Dedifferentiated amniotic fluid mesenchymal stem cell (primary cell): ENCODE measurements around the gene LCE1A.

Experiments
- DNase-seq: peaks from one replicate; pipeline ENCODE4 v3.0.0-alpha.2; 2016; ENCODE audit errors: extremely low spot score

The LCE1A gene, protein sequence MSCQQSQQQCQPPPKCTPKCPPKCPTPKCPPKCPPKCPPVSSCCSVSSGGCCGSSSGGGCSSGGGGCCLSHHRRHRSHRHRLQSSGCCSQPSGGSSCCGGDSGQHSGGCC

DNA sequence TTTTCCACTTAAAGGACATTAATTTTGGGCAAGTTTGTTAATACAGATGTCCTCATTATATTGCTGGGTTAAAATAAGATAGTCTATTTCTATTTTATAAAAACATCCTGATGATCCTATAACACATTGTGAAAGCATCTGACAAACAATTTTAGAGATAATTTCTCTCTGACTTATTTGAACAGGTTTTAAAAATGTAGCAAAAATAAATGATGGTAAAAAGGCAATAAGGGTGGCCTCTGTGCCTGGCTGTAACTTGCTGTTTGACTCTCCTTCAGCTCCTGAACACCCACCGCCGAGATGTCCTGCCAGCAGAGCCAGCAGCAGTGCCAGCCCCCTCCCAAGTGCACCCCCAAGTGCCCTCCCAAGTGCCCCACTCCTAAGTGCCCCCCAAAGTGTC is at the start of gene LCE1A:
Gene LCE1A (plus strand): TSS at position 301 of the 400 bp plus-strand sequence. CDS start 0 bp downstream, at position 301.
- DNase-seq = no peak

DNA sequence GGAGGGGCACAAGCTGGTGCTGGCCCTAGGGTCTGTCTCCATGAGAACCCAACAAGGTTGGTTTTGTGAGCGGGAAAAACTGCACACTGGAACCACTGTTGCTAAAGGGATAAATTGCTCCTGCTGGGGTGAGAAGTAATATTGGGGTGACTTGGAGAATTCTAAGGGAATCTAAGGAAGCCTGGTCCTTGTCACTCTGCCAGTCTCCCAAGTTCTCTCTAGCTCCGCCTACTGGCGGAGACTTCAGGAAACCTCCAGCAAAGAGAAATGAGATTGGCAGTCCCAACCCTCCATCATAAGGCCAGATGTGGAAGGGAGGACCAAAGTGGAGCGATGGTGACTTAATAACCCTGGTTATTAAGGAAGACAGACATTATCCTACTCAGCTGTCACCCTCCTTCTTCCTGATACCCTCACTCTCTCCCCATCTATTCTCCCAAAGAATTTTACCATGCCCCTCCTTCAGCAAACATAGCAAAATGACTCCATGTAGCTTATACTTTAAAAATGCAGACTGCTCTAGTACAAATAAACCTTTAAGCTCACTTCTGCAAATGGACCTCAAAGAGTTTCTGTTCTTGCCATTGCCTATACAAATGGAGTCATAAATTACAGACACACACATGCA is 49.6 kb upstream of the LCE1A start:
- no peak for DNase-seq

DNA sequence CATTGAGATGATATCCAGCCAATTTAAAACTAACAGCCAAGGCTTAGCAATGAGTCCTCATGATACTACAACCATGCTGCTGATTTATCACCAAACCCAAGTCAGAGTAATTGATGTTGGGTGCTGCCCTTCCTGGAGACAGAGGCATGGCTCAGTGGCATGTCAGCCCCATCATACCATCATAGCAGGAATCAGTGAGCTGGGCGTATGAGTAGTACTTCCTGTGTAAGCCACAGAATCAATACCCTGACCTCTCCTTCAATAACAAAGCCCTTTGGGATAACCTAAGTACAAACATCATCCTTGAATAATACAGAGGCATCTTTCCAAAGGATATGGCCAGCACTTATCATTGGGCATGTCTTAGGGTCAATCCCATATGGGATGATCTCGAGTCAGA is 44.2 kb upstream of the LCE1A start:
- DNase-seq = no peak

DNA sequence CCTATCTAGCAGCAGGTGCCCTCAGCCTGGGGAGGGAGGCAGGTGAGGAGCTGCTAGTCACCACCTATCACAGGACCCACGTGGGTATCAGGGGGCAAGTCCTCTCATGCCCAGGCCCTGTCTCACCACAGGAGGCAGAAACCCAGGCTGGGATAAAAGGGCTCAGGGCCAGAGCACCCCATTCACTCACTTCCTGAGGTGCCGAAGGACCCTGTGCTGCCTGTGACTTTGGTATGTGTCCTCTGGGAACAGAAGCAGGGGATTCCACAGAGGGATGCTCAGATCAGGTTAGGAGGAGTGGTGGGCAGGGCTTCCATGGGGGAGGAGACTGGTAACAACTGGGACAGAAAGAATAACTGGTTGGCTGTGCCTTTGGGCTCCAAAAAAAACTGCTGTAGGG is 41.2 kb upstream of the LCE1A start, which contains the start of gene LCE1E:
Gene LCE1E (plus strand): TSS at position 181 of the 400 bp plus-strand sequence. CDS start 1,043 bp downstream, outside the sequence.
- DNase-seq = no peak

DNA sequence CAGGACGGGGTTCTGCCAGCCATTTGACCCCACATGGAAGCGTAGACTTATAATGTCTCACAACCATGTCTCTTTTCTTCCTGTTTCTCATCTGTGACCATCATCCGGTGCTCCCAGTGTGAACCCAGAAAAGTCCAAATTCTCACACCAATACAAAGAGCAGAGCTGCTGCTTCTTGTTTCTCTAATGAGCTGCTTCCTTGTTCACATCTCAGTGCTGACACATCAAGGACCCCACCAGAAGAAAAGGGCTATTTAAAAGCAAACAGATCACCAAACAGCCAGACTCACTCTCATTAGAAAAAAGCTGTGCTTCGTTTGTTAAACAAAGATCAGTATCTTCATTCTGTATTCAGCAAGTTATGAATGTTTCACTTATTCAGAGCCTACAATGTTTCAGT is 31.6 kb upstream of the LCE1A start:
- DNase-seq = no peak

DNA sequence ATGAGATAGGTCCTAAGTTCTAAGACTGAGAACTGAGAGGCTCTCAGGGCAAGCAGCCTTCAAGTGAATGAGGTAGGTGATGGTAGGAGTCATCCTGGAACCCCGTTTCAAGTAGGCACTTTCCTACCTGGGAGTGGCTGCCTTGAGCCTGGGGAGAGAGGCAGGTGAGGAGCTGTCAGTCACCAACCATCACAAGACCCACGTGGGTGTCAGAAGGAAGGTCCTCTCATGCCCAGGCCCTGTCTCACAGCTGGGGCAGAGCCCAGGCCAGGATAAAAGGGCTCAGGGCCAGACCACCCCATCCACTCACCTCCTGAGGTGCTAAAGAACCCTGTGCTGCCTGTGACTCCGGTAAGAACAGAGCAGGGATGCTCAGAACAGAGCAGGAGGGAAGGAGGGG is 30.9 kb upstream of the LCE1A start, which contains the start of gene LCE1D:
Gene LCE1D (plus strand): TSS at position 301 of the 400 bp plus-strand sequence. CDS start 1,074 bp downstream, outside the sequence.
- no peak for DNase-seq

DNA sequence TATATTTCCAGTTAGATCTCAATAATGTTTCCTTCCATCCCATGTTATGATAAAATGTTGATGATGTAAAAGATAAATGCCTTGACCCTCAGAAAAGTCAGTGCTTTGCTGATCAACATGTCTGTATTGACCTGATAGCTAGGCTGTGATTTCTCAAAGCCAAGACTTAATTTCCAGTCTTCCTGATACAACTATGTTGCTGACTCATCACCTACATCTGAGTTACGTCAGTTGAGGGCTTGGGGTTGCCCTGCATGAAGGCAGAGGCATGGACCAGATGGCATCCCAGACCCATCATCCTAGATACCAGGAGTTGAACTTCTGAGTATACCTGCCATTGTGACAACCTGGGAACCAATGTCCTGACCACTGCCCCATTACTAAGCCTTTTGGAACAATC is 25.9 kb upstream of the LCE1A start:
- DNase-seq = no peak

GRCh38 chr1:152806576-152806975 is 20.7 kb upstream of the LCE1A start, which contains the start of gene LCE1C:
LCE1C (minus strand) TSS chr1:152806651; CDS start chr1:152805478, 1,173 bp downstream.
- DNase-seq = no peak

GRCh38 chr1:152811050-152811449 is 16.2 kb upstream of the LCE1A start:
- no peak for DNase-seq

GRCh38 chr1:152811671-152812070 is 15.6 kb upstream of the LCE1A start, which contains the start of gene LCE1B:
LCE1B (plus strand) TSS chr1:152811971; CDS start chr1:152812447, 476 bp downstream.
- DNase-seq = no peak

DNA sequence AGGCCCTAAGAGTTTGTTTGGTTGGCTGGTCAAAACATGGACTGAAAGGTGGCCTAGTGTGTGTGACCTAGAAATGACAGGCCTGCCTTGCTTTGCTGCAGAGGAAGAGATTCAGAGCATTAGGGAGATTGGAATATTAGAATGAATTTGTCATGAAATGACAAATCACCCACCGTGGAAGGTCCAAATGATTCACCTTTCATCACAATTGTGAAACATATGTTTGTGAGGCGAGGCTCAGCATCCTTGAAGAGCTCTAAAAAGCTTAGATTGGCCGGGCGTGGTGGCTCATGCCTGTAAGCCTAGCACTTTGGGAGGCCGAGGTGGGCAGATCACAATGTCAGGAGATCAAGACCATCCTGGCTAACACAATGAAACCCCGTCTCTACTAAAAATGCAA is 10.0 kb upstream of the LCE1A start:
- no peak for DNase-seq

- DNase-seq = no peak
Measured at GRCh38 chr1:152823294-152823693, 4.0 kb upstream of the LCE1A start.

GRCh38 chr1:152824964-152825363 is 2.3 kb upstream of the LCE1A start:
- DNase-seq = no peak

DNA sequence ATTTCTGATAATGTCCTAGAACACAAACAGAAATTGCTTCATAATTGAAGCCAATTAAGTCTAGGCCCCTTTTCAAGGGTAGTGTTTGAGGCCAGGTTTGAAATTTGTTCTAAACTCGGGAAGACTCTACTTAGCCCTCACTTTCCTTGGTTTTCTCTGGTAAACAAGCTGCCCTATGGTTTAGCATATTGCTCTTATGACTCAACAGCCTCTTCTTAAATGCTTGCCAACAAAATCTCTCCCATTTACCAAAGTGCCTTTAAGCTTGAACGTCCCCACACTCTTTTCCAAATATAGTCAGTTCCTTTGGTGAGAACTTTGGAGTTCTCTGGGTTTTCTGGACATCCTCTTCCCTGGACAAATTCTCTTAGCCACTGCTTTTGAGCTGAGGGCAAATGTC is 9.6 kb downstream of the LCE1A start:
- no peak for DNase-seq

GRCh38 chr1:152842556-152842955 is 15.3 kb downstream of the LCE1A start, which contains the start of gene LCE6A:
LCE6A (plus strand) TSS chr1:152842856; CDS start chr1:152843521, 665 bp downstream.
- no peak for DNase-seq

- DNase-seq = no peak
Measured at GRCh38 chr1:152855661-152856060, 28.4 kb downstream of the LCE1A start.

GRCh38 chr1:152858062-152858461 is 30.8 kb downstream of the LCE1A start:
- no peak for DNase-seq

DNA sequence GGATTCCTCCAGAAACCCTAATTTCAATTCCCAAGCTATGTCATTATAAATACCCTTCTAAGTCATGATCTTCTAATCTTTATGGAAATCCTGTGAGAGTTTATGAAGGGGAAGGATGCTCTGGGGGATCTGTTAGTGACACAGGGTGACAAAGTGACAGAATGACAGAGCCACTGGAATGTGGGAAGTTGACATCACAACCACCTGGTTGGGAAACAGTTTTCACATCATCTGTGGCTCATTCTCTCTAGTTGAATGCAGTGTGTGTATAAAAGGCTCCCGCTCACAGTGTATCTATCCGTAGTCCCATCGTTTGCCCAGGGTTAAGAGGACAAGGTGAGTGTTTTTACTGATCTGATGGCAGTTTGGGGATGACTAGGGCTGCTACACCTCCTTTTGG is 32.4 kb downstream of the LCE1A start, which contains the start of gene LCE7A:
Gene LCE7A (plus strand): TSS at position 301 of the 400 bp plus-strand sequence. CDS start 702 bp downstream, outside the sequence.
- no peak for DNase-seq

DNA sequence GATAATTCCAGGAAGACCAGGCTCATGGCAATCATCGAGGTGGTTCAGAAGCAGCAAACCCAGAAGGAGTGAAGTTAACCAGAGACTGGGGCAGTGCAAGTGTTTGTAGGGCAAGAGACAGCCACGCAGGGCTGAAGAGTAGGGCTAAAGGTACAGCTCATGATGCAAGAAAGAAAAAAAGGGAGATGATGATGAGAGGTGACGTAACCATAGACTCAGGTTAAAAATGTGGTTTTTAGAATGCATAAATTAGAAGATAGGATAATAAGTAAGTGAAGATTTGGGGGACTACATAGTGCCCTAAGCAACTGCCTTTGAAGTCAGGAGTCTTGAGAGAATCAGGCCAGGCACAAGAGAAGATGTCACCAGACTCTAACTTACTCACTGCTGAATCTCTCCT is 32.9 kb downstream of the LCE1A start:
- no peak for DNase-seq

- no peak for DNase-seq
Measured at GRCh38 chr1:152861374-152861773, 34.1 kb downstream of the LCE1A start.

GRCh38 chr1:152864443-152864842 is 37.2 kb downstream of the LCE1A start:
- no peak for DNase-seq

DNA sequence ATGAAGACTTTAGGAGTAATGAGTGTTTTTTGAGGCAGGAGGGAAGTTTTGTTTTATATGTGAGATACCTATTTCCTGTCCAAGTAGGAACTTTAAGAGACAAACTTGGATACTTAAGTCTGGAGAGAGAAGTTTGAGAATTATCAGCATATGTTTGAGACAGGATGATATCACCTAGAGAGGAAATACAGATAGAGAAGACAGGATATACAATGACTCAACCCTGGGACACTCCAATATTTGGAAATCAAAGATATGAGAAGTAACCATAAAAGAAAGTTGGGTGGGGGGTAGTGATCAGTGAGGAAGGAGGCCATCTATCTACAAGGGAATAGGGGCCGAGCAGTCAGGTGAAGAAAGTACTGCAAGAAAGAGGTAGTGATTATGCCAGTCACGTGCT is 39.0 kb downstream of the LCE1A start:
- no peak for DNase-seq

GRCh38 chr1:152869808-152870419 is 42.6 kb downstream of the LCE1A start:
- DNase-seq = peak; percentile 36
